SKM-1 treated with dmso at 0.1 percent for 144 hours (cell line): ENCODE measurements around the gene SMIM24.

Experiments used
- DNase-seq: peaks from one replicate; lab custom pipeline; 2025; ENCODE audit not compliant: unreplicated experiment; lab: John Stamatoyannopoulos, UW

The SMIM24 gene

GRCh38 chr19:3475449-3475848 lies 4.9 kb downstream of the SMIM24 start:
- DNase-seq: no peak

- no peak for DNase-seq
Measured at GRCh38 chr19:3474614-3475013, 5.7 kb downstream of the SMIM24 start.

DNA sequence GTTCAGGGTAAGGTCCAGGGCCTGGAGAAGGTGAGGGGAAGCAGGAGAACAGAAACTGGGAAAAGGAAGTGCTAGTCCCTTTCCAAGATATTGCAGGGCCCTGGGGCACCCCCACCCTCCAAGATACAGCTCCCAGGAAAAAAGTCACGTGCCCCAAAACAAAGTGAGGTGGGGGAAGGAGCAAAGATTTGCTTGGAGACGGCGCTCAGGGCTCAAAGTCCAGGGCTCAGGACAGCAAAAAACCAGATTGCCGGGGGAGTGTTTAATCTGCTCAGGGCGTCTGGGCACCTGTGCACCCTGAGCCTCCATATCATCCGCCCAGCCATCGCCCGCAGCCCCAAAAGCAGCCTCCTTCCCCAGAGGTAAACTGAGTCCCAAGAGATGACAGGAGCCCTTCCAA lies 6.3 kb downstream of the SMIM24 start:
- no peak for DNase-seq

GRCh38 chr19:3471954-3472655 lies 8.2 kb downstream of the SMIM24 start:
- no peak for DNase-seq

- no peak for DNase-seq
Measured at GRCh38 chr19:3470500-3471128, 9.7 kb downstream of the SMIM24 start.

DNA sequence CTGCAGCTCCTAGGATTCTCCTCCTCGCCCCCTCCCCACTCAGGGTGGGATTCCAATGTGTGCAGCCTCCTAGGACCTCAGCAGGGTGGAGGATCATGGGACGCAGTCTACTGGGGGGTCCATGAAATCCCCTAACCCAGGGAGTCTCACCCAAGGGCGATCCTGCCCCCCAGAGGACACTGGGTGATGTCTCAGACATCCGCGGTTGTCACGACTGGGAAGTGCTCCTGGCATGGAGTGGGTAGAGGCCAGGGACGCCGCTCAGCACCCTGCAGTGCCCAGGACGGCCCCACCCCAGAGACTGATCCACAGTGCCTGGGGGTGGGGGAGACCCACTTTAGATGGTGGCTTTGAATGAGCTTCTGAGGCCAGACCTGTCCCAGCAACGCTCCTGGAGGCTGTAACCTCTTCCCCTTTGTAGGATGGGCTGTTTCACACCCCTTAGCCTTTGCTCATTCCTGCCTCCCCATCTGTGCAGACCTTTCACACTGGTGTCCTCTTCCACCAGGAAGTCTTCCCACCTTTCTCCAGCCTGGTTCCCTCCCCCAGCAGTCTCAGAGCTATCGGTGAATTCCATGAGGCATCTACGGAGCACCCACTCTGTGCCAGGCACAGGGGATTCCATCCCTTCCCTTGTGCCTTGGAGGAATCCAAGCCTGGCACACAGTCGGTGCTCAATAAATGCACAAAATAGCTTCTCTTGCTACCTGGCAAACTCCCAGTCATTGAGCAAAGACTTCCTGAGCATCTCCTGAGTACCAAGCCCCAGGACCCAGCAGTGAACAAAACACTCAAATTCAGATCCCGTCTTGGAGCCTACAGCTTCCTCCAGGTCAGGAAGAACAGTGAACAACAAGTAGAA lies 10.5 kb downstream of the SMIM24 start:
- no peak for DNase-seq

GRCh38 chr19:3468211-3468610 lies 12.1 kb downstream of the SMIM24 start:
- no peak for DNase-seq

GRCh38 chr19:3467437-3468198 lies 12.7 kb downstream of the SMIM24 start:
- DNase-seq: no peak

- DNase-seq: no peak
Measured at GRCh38 chr19:3466635-3467034, 13.7 kb downstream of the SMIM24 start.

DNA sequence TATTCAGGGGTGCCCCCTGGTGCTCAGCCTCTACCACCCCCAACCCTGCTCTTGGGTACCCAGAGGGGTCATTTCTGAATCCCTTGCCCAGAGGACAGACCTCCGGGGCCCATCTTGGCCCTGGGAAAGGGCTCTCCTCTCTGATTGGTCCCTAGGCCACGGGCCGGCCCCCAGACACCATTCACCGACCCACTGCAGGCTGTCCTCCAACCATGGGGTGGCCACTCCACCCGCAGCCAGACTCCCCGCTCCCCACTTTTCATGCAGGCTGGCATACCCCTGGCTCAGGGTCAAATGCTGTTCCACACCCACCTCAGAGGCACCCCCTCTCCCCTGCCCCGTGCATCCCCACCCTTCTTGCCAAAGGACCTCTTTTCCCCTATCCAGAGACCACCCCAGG lies 14.8 kb downstream of the SMIM24 start:
- no peak for DNase-seq

DNA sequence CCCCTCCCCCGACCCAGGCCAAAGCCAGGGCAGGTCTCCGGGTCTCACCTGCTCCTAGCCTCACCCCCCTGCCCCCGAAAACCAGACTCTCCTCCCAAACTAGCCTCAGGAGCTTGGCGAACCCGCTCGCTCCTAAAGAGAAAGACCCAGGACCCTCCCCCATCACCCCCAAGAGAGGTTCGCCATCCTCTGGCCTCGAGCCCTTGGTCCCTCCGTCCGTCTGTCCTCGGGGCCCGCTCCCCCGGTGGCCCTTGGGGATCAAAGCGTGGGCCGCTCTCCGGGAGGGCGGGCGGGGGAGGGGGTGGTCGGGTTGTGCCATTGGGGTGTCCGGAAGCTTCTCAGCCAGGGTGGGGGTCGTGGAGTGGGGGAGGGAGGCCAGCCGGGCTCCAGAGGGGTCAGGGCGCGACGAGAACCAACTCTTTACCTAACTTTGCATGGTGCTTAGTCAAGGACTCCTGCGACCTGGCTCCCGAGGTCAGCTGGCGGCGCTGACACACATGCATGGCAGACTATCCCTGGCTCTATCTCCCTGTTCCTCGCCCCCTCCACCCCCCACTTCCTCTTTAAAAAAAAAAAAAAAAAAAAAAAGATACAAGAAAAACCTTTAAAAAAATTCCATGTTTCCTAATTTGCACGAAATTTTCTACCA lies 15.6 kb downstream of the SMIM24 start:
- no peak for DNase-seq

- no peak for DNase-seq
Measured at GRCh38 chr19:3463714-3464586, 16.4 kb downstream of the SMIM24 start.

DNA sequence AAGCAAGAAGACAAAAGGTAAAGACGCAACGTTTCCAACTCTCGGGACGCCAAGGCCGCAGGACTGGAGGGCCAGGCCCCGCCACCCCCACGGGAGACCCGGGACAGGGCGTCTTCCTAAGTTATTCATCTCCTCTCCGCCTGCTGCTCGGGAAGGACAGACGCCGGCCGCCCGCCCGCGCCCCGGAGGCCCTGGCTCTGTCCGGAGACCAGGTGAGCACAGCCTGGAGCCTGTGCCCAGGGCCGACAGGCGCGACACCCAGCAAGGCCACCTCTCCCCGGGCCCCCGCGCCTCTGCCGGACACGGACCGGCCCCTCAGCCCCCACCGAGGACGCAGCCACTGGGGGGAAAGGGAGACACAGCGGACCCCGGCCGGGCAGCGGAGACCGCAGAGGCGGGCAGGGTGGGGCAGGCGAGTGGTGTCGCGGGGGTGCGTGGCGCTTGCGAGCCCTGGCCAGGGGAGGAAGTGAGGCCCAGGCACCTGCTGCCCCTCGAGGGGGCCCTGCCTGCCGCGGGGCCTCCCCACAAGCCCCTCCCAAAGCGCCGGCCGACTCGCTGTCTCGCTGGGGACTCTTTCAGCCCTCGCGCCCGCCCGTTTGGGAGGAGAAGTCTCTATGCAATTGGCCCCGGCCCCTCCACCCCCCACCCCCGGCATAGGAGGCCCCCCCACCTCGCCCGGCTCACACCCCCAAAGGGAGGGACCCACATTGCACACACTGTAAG lies 17.2 kb downstream of the SMIM24 start:
- DNase-seq: no peak

- no peak for DNase-seq
Measured at GRCh38 chr19:3459965-3460582, 20.3 kb downstream of the SMIM24 start.

DNA sequence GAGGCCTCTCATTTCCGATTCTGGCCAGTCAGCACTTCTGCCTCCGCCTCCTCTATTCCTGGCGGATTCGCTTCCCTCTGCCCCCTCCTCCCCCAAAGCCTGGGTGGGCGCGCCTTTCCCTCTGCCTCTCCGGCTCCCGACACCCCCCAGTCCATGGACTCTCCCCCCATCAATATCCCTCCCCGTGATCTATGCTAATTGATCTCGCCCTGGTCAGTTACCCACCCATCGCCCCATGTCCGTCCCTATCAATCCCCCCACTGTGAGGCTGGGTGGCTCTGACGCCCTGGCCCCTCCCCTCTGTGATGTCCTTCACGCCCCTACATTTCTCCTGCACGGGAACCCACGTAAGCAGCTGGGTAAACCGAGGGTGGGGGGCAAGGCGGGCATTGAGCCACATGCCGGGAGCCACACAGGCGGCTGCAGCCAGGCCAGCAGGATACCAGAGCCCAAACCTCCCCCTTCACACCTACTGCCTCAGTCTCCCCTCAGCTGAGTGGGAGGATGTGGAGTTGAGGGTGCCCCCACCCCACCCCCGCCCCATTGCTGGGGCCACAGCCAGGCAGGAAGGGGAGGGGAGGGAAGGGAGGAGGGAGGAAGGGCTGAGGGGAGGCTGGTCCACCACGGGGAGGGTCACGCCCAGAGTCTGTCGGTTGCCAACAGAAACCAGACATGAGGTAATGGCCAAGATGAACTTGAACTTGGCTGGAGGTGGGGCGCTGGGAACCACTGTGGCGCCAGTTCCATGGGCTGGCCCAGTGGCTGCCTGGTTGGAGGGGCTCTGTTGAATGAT lies 21.0 kb downstream of the SMIM24 start:
- DNase-seq: no peak

DNA sequence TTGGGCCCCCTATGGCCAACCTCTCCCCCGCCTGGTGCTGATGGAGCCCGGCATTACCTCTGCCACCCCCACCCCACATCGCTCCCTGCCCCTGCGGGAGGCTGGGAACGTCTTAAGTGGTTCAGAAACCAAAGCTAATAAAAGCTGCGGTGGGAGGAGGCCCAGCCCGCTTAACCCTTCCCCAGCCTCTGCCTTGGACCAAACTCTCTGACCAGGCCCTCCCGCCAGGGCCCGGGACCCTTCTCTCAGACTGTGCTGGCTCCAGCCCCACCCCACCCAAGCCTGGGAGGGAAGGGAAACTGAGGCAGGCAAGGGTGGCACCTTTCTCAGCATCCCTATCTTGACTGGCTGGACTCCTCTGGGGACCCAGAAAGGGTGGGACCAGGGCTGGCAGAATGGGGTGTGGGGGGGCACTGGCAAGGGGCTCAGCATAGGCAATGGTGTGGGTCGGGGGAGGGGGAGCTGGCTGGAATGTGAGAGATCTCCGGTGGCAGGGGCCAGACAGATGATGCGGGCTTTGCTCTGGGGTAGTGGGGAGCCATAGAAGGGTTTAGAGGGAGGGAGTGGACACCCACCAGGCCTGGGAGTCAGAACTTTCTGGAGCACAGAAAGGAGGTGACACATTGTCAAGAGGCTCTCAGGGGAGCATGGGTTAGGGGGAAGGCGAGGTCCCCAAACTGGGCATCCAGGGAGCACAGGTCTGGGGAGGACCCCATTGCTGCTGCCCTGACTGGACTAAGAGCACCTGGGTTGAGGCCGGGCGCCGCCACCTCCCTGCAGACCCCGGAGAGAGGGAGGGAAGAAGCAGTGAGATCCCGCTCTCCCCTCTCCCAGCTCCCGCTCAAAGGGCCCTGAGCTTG lies 21.9 kb downstream of the SMIM24 start:
- DNase-seq: no peak
